ENCODE measurements around the gene CNNM2.
"Not testable (repeated sequence)": the region's sequence is repeated elsewhere in the genome, so short reads cannot be mapped to it uniquely, and the experiment has no call there.

CNNM2 gene

DNA sequence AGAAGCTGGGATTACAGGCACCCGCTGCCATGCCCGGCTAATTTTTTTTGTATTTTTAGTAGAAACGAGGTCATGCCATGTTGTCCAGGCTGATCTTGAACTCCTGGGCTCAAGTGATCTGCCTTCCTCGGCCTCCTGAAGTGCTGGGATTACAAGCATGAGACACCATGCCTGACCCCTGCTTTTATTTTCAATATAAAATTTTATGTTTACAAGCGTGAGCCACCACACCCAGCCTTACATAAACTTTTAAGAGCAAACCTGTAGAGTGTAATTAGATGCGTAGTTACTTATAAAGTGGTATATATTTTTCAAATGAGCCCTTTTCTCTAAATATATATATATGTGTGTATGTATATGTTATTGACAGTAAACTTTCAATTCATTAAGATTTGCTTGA, 8.7 kb downstream of the CNNM2 start:
- TF ChIP-seq, protein P1, sequence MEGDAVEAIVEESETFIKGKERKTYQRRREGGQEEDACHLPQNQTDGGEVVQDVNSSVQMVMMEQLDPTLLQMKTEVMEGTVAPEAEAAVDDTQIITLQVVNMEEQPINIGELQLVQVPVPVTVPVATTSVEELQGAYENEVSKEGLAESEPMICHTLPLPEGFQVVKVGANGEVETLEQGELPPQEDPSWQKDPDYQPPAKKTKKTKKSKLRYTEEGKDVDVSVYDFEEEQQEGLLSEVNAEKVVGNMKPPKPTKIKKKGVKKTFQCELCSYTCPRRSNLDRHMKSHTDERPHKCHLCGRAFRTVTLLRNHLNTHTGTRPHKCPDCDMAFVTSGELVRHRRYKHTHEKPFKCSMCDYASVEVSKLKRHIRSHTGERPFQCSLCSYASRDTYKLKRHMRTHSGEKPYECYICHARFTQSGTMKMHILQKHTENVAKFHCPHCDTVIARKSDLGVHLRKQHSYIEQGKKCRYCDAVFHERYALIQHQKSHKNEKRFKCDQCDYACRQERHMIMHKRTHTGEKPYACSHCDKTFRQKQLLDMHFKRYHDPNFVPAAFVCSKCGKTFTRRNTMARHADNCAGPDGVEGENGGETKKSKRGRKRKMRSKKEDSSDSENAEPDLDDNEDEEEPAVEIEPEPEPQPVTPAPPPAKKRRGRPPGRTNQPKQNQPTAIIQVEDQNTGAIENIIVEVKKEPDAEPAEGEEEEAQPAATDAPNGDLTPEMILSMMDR (IDR thresholded peaks at IDR 0.05): no peak
- Histone ChIP-seq H3K9me3 (no peaks in the 10 kb centered on the region), H3K4me3 (ENCODE audit: low read depth in 1 of 2, low read length in 1 of 2) (no peak overlapping the region), H3K27ac (no peak overlapping the region), H3K27me3 (no peaks in the 10 kb centered on the region), H3K4me1 (ENCODE audit: control insufficient read depth in 1 of 2, insufficient read depth in 1 of 2, low read depth in 1 of 2, low read length in 1 of 2) (peaks cover 4 to 9% of the 10 kb centered on the region in 2 experiments), H3K36me3 (no peaks in the 10 kb centered on the region)

DNA sequence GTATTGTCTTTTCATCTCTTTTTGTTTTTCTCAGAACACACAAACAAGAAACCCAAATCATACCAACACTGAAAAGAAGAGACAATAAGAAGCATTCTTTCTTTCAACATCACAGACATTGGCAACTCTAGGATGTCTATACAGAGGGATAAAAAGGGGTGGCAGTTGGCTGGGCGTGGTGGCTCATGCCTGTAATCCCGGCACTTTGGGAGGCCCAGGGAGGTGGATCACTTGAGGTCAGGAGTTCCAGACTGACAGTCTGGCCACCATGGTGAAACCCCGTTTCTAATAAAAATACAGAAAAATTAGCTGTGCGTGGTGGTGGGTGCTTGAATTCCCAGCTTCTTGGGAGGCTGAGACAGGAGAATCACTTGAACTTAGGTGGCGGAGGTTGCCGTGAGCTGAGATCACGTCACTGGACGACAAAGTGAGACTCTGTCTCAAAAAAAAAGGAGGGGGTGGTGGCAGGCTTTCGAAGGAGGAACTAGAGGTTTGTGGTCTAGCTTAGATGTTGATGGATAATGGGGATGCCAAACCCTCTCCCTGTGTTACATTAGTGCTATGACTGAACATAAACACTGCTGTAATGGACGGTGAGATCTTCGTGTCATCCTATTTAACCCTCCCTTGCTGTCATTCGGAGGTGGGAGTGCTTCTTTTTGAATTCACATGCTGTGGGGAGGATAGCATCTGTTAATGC, 9.4 kb downstream of the CNNM2 start:
- H3K4me3 ChIP-seq (ENCODE audit: low read depth in 1 of 2, low read length in 1 of 2): peak overlapping the region in 1 of 2 experiments; percentile 3
- H3K9me3 ChIP-seq: no peaks in the 10 kb centered on the region
- peaks cover 4 to 9% of the 10 kb centered on the region in 2 experiments for H3K4me1 ChIP-seq (ENCODE audit: control insufficient read depth in 1 of 2, insufficient read depth in 1 of 2, low read depth in 1 of 2, low read length in 1 of 2)

DNA sequence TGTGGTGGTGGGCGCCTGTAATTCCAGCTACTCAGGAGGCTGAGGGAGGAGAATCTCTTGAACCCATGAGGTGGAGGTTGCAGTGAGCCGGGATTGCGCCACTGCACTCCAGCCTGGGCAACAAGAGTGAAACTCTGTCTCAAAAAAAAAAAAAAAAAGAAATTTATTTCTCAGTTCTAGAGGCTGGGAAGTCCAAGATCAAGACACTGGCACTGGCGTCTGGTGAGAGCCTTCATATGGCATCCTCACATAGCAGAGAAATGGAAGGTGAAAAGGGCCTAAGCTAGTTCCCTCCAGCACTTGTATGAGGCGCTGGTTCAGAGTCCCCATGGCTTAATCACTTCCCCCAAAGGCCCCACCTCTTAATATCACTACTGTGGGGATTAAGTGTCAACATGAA, 10.3 kb downstream of the CNNM2 start:
- not testable (repeated sequence) for H3K4me3 ChIP-seq (ENCODE audit: low read depth in 1 of 2, low read length in 1 of 2); H3K4me1 ChIP-seq (ENCODE audit: control insufficient read depth in 1 of 2, insufficient read depth in 1 of 2, low read depth in 1 of 2, low read length in 1 of 2); H3K27me3 ChIP-seq; H3K9me3 ChIP-seq; H3K36me3 ChIP-seq; H3K27ac ChIP-seq

More for the DNA sequence above, 9.4 kb downstream of the CNNM2 start:
- Histone ChIP-seq H3K36me3 (no peaks in the 10 kb centered on the region), H3K27me3 (no peaks in the 10 kb centered on the region), H3K27ac (no peak overlapping the region)
- TF ChIP-seq, protein P1 (IDR thresholded peaks at IDR 0.05): no peak

DNA sequence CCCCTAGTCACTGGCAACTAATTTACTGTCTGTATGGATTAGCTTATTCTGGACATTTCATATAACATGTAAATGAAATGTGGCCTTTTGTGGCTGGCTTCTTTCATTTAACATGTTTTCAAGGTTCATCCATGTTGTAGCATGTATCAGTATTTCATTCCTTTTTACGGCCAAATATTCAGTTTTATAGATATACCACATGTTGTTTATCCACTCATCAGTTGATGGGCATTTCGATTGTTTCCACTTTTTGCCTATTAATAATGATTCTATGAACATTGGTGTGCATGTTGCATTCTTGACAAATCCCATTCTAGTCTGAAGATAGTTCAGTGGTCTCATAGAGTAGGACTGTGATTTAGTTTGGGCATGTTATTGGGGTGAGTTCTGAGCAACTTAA, 12.6 kb downstream of the CNNM2 start:
- Histone ChIP-seq H3K4me3 (ENCODE audit: low read depth in 1 of 2, low read length in 1 of 2) (no peak overlapping the region), H3K4me1 (ENCODE audit: control insufficient read depth in 1 of 2, insufficient read depth in 1 of 2, low read depth in 1 of 2, low read length in 1 of 2) (peaks cover 4 to 9% of the 10 kb centered on the region in 2 experiments), H3K36me3 (no peaks in the 10 kb centered on the region), H3K27ac (no peak overlapping the region), H3K27me3 (no peaks in the 10 kb centered on the region), H3K9me3 (no peaks in the 10 kb centered on the region)
- TF ChIP-seq, protein P1 (IDR thresholded peaks at IDR 0.05): no peak

DNA sequence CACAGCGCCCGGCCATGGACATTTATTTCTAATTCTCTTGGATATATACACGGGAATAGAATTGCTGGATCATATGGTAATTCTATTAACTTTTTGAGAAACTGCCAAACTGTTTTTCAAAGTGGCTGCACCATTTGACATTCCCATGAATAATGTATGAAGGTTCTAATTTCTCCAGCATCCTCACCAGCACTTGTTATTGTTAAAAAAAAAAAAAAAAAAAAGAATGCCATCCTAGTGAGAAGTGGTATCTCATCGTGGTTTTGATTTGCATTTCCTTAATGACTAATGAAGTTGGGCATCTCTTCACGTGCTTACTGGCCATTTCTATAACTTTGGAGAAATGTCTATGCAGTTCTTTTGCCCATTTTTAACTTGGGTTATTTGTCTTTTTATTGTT, 13.5 kb downstream of the CNNM2 start:
- no peaks in the 10 kb centered on the region for H3K9me3 ChIP-seq
- H3K4me3 ChIP-seq (ENCODE audit: low read depth in 1 of 2, low read length in 1 of 2): no peak overlapping the region
- H3K27ac ChIP-seq: no peak overlapping the region
- TF ChIP-seq, protein P1 (IDR thresholded peaks at IDR 0.05): no peak
- H3K27me3 ChIP-seq: no peaks in the 10 kb centered on the region
- H3K36me3 ChIP-seq: no peaks in the 10 kb centered on the region
- peaks cover 4 to 10% of the 10 kb centered on the region in 2 experiments for H3K4me1 ChIP-seq (ENCODE audit: control insufficient read depth in 1 of 2, insufficient read depth in 1 of 2, low read depth in 1 of 2, low read length in 1 of 2)

DNA sequence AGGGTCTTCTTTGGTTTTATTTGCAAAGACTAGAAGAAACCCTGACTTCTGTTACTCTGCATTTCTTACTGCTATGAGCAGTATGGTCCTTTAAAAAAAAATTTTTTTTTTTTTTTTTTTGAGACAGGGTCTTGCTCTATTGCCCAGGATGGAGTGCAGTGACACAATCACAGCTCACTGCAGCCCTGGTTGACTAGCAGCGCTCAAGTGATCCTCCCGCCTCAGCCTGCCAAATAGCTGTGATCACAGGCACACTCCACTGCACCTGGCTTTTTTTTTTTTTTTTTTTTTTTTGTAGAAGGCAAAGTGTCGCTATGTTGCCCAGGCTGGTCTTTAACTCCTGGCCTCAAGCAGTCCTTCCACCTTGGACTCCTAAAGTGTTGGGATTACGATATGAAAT, 17.4 kb downstream of the CNNM2 start:
- Histone ChIP-seq H3K4me1 (ENCODE audit: control insufficient read depth in 1 of 2, insufficient read depth in 1 of 2, low read depth in 1 of 2, low read length in 1 of 2) (peaks cover 0 to 4% of the 10 kb centered on the region in 2 experiments), H3K4me3 (ENCODE audit: low read depth in 1 of 2, low read length in 1 of 2) (no peak overlapping the region), H3K9me3 (no peaks in the 10 kb centered on the region), H3K36me3 (no peaks in the 10 kb centered on the region), H3K27me3 (no peaks in the 10 kb centered on the region), H3K27ac (no peak overlapping the region)
- TF ChIP-seq, protein P1 (IDR thresholded peaks at IDR 0.05): no peak

All from neutrophil (primary cell).